Activated T-cell treated with anti-CD3 and anti-CD28 coated beads for 1 hour (primary cell): ENCODE results near the gene SALL3.

Experiments
- DNase-seq: peaks from one replicate; pipeline ENCODE4 v3.0.0-alpha.2; 2020; ENCODE audit warnings: low read depth

Gene SALL3

GRCh38 chr18:78980777-78981380 lies 1.3 kb downstream of the SALL3 start:
- no peak for DNase-seq

GRCh38 chr18:78981394-78981831 lies 1.8 kb downstream of the SALL3 start:
- DNase-seq, result no peak

- DNase-seq, result no peak
Observed at GRCh38 chr18:78981989-78982620, 2.5 kb downstream of the SALL3 start.

- no peak for DNase-seq
Observed at GRCh38 chr18:78983512-78983911, 3.9 kb downstream of the SALL3 start.

GRCh38 chr18:78984941-78985784 lies 5.5 kb downstream of the SALL3 start:
- DNase-seq, result no peak

- no peak for DNase-seq
Observed at GRCh38 chr18:78986018-78986481, 6.4 kb downstream of the SALL3 start.

- no peak for DNase-seq
Observed at GRCh38 chr18:78991446-78991845, 11.8 kb downstream of the SALL3 start.

- no peak for DNase-seq
Observed at GRCh38 chr18:78992041-78993011, 12.7 kb downstream of the SALL3 start.

- DNase-seq, result no peak
Observed at GRCh38 chr18:78993014-78993926, 13.7 kb downstream of the SALL3 start.

GRCh38 chr18:78994000-78994399 lies 14.4 kb downstream of the SALL3 start:
- DNase-seq, result no peak

GRCh38 chr18:78994531-78994930 lies 14.9 kb downstream of the SALL3 start:
- no peak for DNase-seq

GRCh38 chr18:78994977-78995582 lies 15.5 kb downstream of the SALL3 start:
- no peak for DNase-seq

GRCh38 chr18:78995740-78996395 lies 16.2 kb downstream of the SALL3 start:
- DNase-seq, result no peak

GRCh38 chr18:78996741-78997490 lies 17.3 kb downstream of the SALL3 start:
- DNase-seq, result no peak

GRCh38 chr18:78998371-78999071 lies 18.9 kb downstream of the SALL3 start:
- DNase-seq, result no peak

GRCh38 chr18:78999939-79000338 lies 20.3 kb downstream of the SALL3 start:
- no peak for DNase-seq

- no peak for DNase-seq
Observed at GRCh38 chr18:79000997-79001396, 21.4 kb downstream of the SALL3 start.

- no peak for DNase-seq
Observed at GRCh38 chr18:79005653-79006052, 26.0 kb downstream of the SALL3 start.
